Measurements from ENCODE around the gene EPOP. TPM values are rescaled to one million over a fixed set of nuclear protein-coding genes. Genes with fewer than 3 reads are reported as not detected.

The EPOP gene
- total and polyA plus RNA-seq, 2 of the 13 experiments (the other 11 are each of a cell fraction or from before 2014, with no cell fraction given), result 14.7 to 37.8 TPM

GRCh38 chr17:38672788-38673706 lies 1.7 kb downstream of the EPOP start (continued):
- TF ChIP-seq HIC2 (CRISPR knock-in tag; IDR thresholded peaks at IDR 0.05; ENCODE audit: low read depth) (no peak), ZNF512 (CRISPR knock-in tag; IDR thresholded peaks at IDR 0.05) (no peak), MTA1 (CRISPR knock-in tag; IDR thresholded peaks at IDR 0.05; ENCODE audit: borderline replicate concordance) (peak; percentile 47; the same call in 1 of the 2 replicates), ZNF589 (CRISPR knock-in tag; conservative IDR thresholded peaks at IDR 0.05) (no peak), ZNF281 (CRISPR knock-in tag; IDR thresholded peaks at IDR 0.05; ENCODE audit: borderline replicate concordance) (peak; percentile 47), TFAP4 (IDR thresholded peaks at IDR 0.05; ENCODE audit: borderline replicate concordance, low read depth) (no peak), POLR2G (IDR thresholded peaks at IDR 0.05; ENCODE audit: low read depth, low read length) (no peak), ZNF260 (CRISPR knock-in tag; IDR thresholded peaks at IDR 0.05; ENCODE audit: borderline replicate concordance, low read depth) (no peak), THAP9 (CRISPR knock-in tag; IDR thresholded peaks at IDR 0.05; ENCODE audit: borderline replicate concordance) (no peak), ZNF317 (CRISPR knock-in tag; IDR thresholded peaks at IDR 0.05) (0 out of 2 replicates have a peak, but pooled peaks have one; percentile 27)
